Measurements from ENCODE around the gene ABCA7.

The ABCA7 gene

DNA sequence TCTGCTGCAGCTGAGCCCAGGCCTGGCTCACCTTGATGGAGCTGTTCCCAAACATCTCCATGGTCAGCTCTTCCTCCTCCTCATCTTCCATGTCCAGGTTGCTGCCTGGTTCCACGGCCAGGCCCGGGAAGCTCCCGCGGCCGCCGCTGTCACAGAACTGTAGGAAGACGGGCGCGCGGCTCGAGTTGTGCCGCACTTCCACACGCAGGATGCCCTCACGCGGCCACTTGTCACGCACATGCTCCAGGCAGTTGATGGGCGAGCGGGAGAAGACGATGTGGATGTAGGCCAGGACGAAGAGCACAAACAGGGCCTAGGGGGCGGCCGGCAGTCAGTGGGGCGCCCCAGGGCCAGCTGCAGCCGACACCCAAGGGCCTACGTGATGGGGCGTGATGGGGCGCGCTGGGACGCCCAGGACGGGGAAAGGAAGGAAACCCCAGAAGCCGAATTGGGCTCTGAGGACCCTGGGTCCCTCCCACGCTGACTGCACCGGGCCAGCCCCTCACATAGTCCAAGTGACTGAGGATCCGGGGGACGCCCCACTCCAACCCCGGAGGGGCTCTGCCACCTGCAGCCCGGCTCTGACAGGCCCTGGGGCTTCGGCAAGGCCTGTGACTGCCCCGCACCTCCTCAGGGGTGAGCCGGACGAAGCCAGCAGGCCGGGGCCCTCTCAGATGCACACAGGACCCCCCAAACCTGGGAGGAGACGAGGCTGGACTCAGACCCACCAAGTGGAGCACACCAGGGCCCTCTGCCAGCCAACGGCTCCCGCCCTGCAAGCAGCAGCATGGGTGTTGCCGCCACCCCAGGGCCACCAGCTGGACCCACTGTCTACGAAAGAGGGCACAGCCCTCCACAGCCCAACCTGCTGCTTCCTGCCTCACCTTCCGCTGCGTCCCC is 25.5 kb upstream of the ABCA7 start:
- DNase-seq (ENCODE audit: extremely low read depth, low read depth): no peak
- TF ChIP-seq, protein P1, sequence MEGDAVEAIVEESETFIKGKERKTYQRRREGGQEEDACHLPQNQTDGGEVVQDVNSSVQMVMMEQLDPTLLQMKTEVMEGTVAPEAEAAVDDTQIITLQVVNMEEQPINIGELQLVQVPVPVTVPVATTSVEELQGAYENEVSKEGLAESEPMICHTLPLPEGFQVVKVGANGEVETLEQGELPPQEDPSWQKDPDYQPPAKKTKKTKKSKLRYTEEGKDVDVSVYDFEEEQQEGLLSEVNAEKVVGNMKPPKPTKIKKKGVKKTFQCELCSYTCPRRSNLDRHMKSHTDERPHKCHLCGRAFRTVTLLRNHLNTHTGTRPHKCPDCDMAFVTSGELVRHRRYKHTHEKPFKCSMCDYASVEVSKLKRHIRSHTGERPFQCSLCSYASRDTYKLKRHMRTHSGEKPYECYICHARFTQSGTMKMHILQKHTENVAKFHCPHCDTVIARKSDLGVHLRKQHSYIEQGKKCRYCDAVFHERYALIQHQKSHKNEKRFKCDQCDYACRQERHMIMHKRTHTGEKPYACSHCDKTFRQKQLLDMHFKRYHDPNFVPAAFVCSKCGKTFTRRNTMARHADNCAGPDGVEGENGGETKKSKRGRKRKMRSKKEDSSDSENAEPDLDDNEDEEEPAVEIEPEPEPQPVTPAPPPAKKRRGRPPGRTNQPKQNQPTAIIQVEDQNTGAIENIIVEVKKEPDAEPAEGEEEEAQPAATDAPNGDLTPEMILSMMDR (IDR thresholded peaks at IDR 0.05; ENCODE audit: low read depth, low read length, missing control alignments): no peak
- H3K4me3 ChIP-seq (replicated peaks; ENCODE audit: low read depth, low read length): no peak overlapping the region

GRCh38 chr19:1015061-1015781 is 24.7 kb upstream of the ABCA7 start:
- no peak for DNase-seq (ENCODE audit: extremely low read depth, low read depth)
- no peak overlapping the region for H3K4me3 ChIP-seq (replicated peaks; ENCODE audit: low read depth, low read length)
- TF ChIP-seq, protein P1 (IDR thresholded peaks at IDR 0.05; ENCODE audit: low read depth, low read length, missing control alignments): no peak

DNA sequence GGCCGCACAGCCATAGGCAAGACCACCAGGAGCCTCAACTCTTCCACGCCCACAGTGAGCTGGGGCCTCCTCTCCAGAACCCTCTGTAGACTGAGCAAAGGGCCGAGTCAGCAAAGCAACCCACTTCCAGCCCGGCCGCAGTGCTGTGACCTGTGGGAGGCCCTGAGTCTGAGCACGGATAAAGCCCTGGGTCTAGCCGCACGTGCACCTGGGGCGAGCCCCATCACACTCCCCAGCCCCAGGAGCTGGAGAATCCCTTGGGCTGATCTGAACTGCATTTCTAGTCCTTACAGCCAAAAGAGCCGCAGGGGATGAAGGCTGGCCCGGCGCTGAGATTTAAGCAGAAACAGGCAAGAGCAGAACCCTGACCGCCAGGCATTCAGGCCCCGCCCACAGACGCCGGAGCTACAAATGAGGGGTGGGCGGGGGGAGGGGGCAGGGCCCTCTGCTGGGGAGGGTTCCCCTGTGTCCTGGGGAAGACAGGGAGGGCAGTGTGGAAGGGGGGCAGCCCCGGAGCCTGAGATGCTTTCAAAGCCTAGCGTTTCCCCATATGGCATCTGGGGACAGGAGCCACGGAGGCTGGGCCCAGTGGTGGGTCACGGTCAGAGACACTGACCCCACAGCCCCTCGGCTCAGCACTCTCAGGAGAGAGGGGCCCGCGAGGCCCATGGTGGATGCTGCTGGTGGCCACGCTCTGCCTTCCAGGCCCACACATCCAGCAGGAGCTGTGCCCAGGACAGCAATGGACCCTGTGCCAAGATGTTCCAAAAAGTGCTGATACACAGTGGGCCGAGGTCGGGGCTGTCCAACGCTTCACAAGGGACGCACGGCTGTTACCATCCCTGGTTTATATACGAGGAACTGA is 23.9 kb upstream of the ABCA7 start:
- H3K4me3 ChIP-seq (replicated peaks; ENCODE audit: low read depth, low read length): no peak overlapping the region
- TF ChIP-seq, protein P1 (IDR thresholded peaks at IDR 0.05; ENCODE audit: low read depth, low read length, missing control alignments): no peak

DNA sequence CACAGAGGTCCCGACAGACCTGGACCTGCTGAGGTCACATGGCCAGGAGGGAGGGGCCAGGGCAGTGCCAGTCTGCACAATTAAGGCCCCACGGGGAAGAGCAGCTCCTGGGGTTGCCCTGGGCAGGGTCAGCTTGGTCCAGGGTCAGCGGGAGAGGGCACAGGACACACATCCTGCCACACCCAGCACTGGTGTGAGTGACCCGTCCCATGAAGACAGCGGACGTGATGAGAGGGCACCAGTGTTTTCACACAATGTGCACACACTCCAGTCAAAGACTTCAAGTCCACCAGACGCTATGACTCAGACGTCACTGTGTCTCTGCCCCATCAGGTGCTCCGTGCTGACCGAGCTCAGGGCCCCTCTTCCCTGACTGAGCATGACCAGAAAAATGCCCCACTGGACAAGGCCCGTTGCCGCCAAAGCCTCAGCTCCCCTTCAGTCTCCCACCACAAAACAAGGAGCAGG is 23.2 kb upstream of the ABCA7 start:
- DNase-seq (ENCODE audit: extremely low read depth, low read depth): no peak
- TF ChIP-seq, protein P1 (IDR thresholded peaks at IDR 0.05; ENCODE audit: low read depth, low read length, missing control alignments): no peak
- H3K4me3 ChIP-seq (replicated peaks; ENCODE audit: low read depth, low read length): peak overlapping the region; percentile 95; the same call in 1 of the 2 replicates

More for the DNA sequence above, 23.9 kb upstream of the ABCA7 start:
- DNase-seq (ENCODE audit: extremely low read depth, low read depth): no peak

DNA sequence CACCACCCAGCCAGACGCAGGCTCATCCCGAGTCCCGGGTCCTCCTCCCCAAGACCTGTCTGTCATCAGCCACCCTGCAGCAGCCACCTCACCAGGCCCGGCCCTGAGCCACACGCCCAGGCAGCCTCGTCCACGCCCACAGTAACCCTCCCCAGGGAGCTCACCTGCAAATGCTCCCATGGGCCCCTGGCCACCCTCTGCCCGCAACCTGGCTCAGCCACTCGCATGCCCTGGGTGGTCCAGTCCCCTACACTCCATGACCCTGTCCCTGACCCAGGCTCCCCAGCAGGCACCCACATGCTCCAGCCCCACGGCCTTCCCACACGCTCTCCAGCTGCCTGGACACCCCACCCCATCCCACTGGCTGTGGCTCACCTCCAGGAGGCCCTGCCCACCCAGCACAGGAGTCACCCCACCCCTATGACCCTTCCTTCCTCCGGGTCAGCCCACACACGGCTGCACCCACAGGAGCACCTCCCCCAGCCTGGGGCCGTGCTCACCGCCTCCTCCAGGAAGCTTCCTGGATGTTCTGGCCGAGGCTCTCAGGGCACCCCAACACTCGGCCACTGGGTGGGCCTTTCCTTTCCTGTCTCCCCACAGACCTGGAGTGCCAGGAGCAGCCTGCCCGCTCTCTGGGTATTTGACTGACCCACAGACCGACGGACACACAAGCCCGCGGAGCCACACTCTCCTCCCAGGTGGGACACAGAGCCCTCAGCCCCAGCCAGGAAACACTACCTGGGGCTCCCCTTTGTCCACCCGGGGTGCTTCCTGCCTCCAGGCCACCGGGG is 22.6 kb upstream of the ABCA7 start:
- no peak for DNase-seq (ENCODE audit: extremely low read depth, low read depth)
- peak overlapping the region; percentile 95 for H3K4me3 ChIP-seq (replicated peaks; ENCODE audit: low read depth, low read length)
- TF ChIP-seq, protein P1 (IDR thresholded peaks at IDR 0.05; ENCODE audit: low read depth, low read length, missing control alignments): no peak

Data from HFF-Myc (cell line).